Keratinocyte (primary cell): ENCODE measurements around the gene DDA1. TPM values are rescaled to one million over a fixed set of nuclear protein-coding genes. Genes with fewer than 3 reads are reported as not detected.

Source experiments
- DNase-seq: peaks from one replicate; pipeline ENCODE4 v3.0.0-alpha.2; 2011; ENCODE audit warnings: low read depth, missing footprints, low spot score
- FAIRE-seq: peaks from 2 replicates; lab custom pipeline; 2011; peaks lifted over from hg19 to GRCh38; lab: Jason Lieb, UNC
- H2AFZ ChIP-seq: 2 replicates; pipeline ENCODE4 v1.6.0; 2012; ENCODE audit warnings: low read length, control low read depth, inconsistent platforms; ENCODE audit not compliant: control insufficient read depth
- H3K27ac ChIP-seq: 2 replicates; pipeline ENCODE4 v1.5.1; 2011; ENCODE audit warnings: low read length; ENCODE audit not compliant: control insufficient read depth, insufficient read depth
- H3K27me3 ChIP-seq: 3 replicates; pipeline ENCODE4 v1.6.0; 2011; ENCODE audit warnings: low read length; ENCODE audit not compliant: control insufficient read depth, insufficient read depth; ENCODE audit errors: extremely low read depth
- H3K36me3 ChIP-seq, 2 experiments: 2 replicates in 1 of 2; 3 replicates in 1 of 2; pipeline ENCODE4 v1.5.1; 2011; ENCODE audit warnings: low read length in 2 of 2, mild to moderate bottlenecking in 1 of 2; ENCODE audit not compliant: control insufficient read depth in 2 of 2, insufficient read depth in 2 of 2; ENCODE audit errors: extremely low read depth in 1 of 2
- H3K4me1 ChIP-seq: 3 replicates; pipeline ENCODE4 v1.5.1; 2011; ENCODE audit warnings: low read length; ENCODE audit not compliant: control insufficient read depth, insufficient read depth; ENCODE audit errors: extremely low read depth
- H3K4me2 ChIP-seq: 3 replicates; pipeline ENCODE4 v1.6.0; 2011; ENCODE audit warnings: low read depth, low read length; ENCODE audit not compliant: control insufficient read depth, insufficient read depth; ENCODE audit errors: extremely low read depth
- H3K4me3 ChIP-seq, 3 experiments: fragments of 200-600 bp in 1 of 3; sonication (generic) in 1 of 3; 2 replicates in 2 of 3; 3 replicates in 1 of 3; pipeline ENCODE4 v1.5.1; 2011 to 2016; ENCODE audit warnings: low read length in 3 of 3, mild to moderate bottlenecking in 3 of 3, control low read depth in 2 of 3, inconsistent platforms in 1 of 3, low read depth in 1 of 3, mixed read lengths in 1 of 3, mixed run types in 1 of 3, moderate library complexity in 1 of 3; ENCODE audit not compliant: control insufficient read depth in 2 of 3, insufficient read depth in 2 of 3; ENCODE audit errors: extremely low read depth in 1 of 3
- H3K79me2 ChIP-seq: 2 replicates; pipeline ENCODE4 v1.6.0; 2012; ENCODE audit warnings: low read length; ENCODE audit not compliant: control insufficient read depth, insufficient read depth
- H3K9ac ChIP-seq: 3 replicates; pipeline ENCODE4 v1.6.0; 2011; ENCODE audit warnings: low read length; ENCODE audit not compliant: control insufficient read depth, insufficient read depth; ENCODE audit errors: extremely low read depth
- H3K9me1 ChIP-seq: 3 replicates; pipeline ENCODE4 v1.6.0; 2011; ENCODE audit warnings: low read length; ENCODE audit not compliant: control insufficient read depth, insufficient read depth; ENCODE audit errors: extremely low read depth
- H3K9me3 ChIP-seq: 2 replicates; pipeline ENCODE4 v1.5.1; 2012; ENCODE audit warnings: low read depth, low read length; ENCODE audit not compliant: control insufficient read depth
- H4K20me1 ChIP-seq: 3 replicates; pipeline ENCODE4 v1.6.0; 2011; ENCODE audit warnings: low read length; ENCODE audit not compliant: control insufficient read depth, insufficient read depth; ENCODE audit errors: extremely low read depth
- EZH2 ChIP-seq: IDR thresholded peaks from one replicate; pipeline ENCODE4 v1.6.1; 2012; ENCODE audit warnings: inconsistent platforms, mild to moderate bottlenecking, low read length, moderate library complexity
- dilution Hi-C: fragments of 300-500 bp; cut with MboI; formaldehyde crosslinking; loops from one replicate; pipeline ENCODE4 v1.7.0; 2020; ENCODE audit warnings: low sequenced_read_pairs; ENCODE audit not compliant: extremely low pct_ligation_motif_present
- polyA plus RNA-seq, 5 experiments: library from polyadenylated mRNA; depleted of rRNA in 3 of 5; stranded (reverse) in 3 of 5; stranded (forward) in 1 of 5; unstranded in 1 of 5; fragments of >200 nt; gene quantifications; 1 replicate in 1 of 5; 2 replicates in 3 of 5; 3 replicates in 1 of 5; pipeline versions ENCODE4 v1.2.1 to v1.2.3, GENCODE V29; 2011 to 2012; ENCODE audit warnings: missing spikeins in 2 of 5, low read depth in 1 of 5, low replicate concordance in 1 of 5
- TF ChIP-seq, protein P1 (sequence below), 3 experiments: IDR thresholded peaks in 1 of 3; conservative IDR thresholded peaks in 1 of 3; optimal IDR thresholded peaks in 1 of 3; 2 replicates in 2 of 3; 3 replicates in 1 of 3; pipeline versions ENCODE3 to v1.5.1; 2011; ENCODE audit warnings: low read length in 3 of 3, mild to moderate bottlenecking in 3 of 3, moderate library complexity in 2 of 3, control low read depth in 1 of 3, inconsistent platforms in 1 of 3; ENCODE audit not compliant: insufficient read depth in 2 of 3; ENCODE audit errors: extremely low read depth in 1 of 3

DDA1 gene
- polyA plus RNA-seq, 1 donor (not counting 4 experiments of a cell fraction or from before 2014, with no cell fraction given): 59.4 TPM

DNA sequence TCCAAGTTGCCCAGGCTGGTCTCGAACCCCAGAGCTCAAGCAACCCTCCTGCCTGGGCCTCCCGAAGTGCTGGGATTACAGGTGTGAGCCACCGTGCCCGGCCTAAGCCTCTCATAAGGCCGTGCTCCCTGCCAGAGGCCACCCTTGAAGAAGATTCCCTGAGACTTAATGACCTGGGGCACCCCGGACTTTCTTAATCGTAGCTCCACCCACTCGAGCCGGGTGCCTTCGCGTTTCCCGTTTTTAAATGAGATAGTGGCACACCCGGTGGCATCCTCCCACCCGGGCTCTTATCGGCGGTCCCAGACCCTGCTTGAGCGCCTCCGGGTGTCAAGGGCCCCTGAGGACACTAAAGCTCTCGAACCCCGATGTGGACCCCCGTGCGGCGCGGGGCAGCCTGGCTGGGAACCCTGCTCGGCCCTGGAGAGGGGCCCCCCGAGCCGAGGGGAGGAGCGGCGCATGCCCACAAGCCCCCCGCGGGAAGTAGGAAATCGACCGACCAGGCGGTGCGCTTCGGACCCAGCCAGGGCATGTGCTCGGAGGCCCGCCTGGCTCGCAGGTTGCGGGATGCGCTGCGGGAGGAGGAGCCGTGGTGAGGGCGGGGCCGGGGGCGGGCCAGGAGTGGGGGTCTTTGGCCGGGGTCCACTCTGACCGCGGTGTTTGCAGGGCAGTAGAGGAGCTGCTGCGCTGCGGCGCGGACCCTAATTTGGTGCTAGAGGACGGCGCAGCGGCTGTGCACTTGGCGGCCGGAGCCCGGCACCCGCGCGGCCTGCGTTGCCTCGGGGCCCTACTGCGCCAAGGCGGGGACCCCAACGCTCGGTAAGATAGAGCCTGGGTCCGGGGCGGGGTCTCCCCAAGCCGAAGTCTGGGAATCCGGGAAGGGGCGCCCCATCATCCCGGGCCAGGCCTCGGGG lies 27.7 kb upstream of the DDA1 start, which contains the start of gene ANKLE1:
TSS of gene ANKLE1 (plus strand) at position 511 of the 914 bp plus-strand sequence. CDS start at position 531, 20 bp downstream.
- no peak for FAIRE-seq
- no peak for TF ChIP-seq EZH2
- TF ChIP-seq, protein P1, sequence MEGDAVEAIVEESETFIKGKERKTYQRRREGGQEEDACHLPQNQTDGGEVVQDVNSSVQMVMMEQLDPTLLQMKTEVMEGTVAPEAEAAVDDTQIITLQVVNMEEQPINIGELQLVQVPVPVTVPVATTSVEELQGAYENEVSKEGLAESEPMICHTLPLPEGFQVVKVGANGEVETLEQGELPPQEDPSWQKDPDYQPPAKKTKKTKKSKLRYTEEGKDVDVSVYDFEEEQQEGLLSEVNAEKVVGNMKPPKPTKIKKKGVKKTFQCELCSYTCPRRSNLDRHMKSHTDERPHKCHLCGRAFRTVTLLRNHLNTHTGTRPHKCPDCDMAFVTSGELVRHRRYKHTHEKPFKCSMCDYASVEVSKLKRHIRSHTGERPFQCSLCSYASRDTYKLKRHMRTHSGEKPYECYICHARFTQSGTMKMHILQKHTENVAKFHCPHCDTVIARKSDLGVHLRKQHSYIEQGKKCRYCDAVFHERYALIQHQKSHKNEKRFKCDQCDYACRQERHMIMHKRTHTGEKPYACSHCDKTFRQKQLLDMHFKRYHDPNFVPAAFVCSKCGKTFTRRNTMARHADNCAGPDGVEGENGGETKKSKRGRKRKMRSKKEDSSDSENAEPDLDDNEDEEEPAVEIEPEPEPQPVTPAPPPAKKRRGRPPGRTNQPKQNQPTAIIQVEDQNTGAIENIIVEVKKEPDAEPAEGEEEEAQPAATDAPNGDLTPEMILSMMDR (optimal IDR thresholded peaks at IDR 0.05 in 1 of 3, IDR thresholded peaks at IDR 0.05 in 1 of 3, conservative IDR thresholded peaks at IDR 0.05 in 1 of 3; ENCODE audit: extremely low read depth in 1 of 3, insufficient read depth in 2 of 3, low read length in 3 of 3): no peak
- no peak within 1 kb of the TSS for H3K27ac ChIP-seq

DNA sequence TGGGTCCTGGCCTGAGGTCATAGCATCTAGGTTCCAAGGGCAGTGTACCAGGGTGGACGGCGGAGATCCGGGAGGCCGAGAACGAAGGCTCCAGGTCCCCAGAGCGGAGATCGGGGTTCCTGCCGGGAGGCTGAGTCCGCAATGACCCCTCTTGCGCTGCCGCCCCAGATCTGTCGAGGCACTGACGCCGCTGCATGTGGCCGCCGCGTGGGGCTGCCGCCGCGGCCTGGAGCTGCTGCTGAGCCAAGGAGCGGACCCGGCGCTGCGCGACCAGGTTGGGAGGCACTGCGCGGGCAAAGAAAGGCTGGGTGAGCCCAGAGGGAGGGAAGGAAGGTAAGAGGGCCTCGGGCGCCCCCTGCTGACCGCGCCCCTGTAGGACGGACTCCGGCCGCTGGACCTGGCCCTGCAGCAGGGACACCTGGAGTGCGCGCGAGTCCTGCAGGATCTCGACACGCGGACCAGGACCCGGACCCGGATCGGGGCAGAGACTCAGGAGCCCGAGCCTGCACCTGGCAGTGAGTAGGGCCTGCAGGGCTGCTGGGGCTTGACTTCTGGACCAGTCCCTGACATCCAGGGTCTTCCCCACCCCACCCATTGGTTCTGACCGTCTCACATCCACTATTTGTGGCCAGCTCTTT lies 26.8 kb upstream of the DDA1 start:
- dilution Hi-C loops: no loop called here
- Histone ChIP-seq H2AFZ (peak overlapping the region; percentile 78), H3K4me1 (peaks cover 6% of the 10 kb centered on the region), H3K4me3 (peak overlapping the region; percentile 9 to 60 (median 44)), H3K27ac (no peak overlapping the region), H4K20me1 (no peaks in the 10 kb centered on the region), H3K9ac (peak overlapping the region; percentile 28), H3K79me2 (no peaks in the 10 kb centered on the region), H3K36me3 (peaks cover 0 to 5% of the 10 kb centered on the region in 2 experiments), H3K27me3 (no peaks in the 10 kb centered on the region), H3K4me2 (peak overlapping the region; percentile 91), H3K9me3 (no peaks in the 10 kb centered on the region), H3K9me1 (no peaks in the 10 kb centered on the region)
- TF ChIP-seq, protein P1 (optimal IDR thresholded peaks at IDR 0.05 in 1 of 3, IDR thresholded peaks at IDR 0.05 in 1 of 3, conservative IDR thresholded peaks at IDR 0.05 in 1 of 3; ENCODE audit: extremely low read depth in 1 of 3, insufficient read depth in 2 of 3, low read length in 3 of 3): peak; percentile 74 to 97 (median 97)
- TF ChIP-seq EZH2: peak; percentile 41
- DNase-seq: no peak
- peak; percentile 29 for FAIRE-seq

More for the DNA sequence above, 27.7 kb upstream of the DDA1 start, which contains the start of gene ANKLE1:
- Histone ChIP-seq H3K4me1 (peaks cover 6% of the 10 kb centered on the region), H2AFZ (peak within 1 kb of the TSS; percentile 78), H3K4me2 (peak within 1 kb of the TSS; percentile 91), H3K9ac (peak within 1 kb of the TSS; percentile 28), H3K4me3 (peak within 1 kb of the TSS; percentile 9 to 60 (median 44)), H3K9me1 (no peaks in the 10 kb centered on the region), H3K9me3 (no peaks in the 10 kb centered on the region), H3K27me3 (no peaks in the 10 kb centered on the region), H3K36me3 (peaks cover 3 to 10% of the 10 kb centered on the region in 2 experiments), H4K20me1 (no peaks in the 10 kb centered on the region), H3K79me2 (no peaks in the 10 kb centered on the region)
- DNase-seq: no peak
- dilution Hi-C loops: no loop called here
